Mucosa of gallbladder (tissue), 1 donor: ENCODE measurements around the gene EID1. TPM values are rescaled to one million over a fixed set of nuclear protein-coding genes. Genes with fewer than 3 reads are reported as not detected.
"Not testable (repeated sequence)": the region's sequence is repeated elsewhere in the genome, so short reads cannot be mapped to it uniquely, and the experiment has no call there.

ENCODE experiments used
- DNase-seq: peaks from one replicate; pipeline ENCODE4 v3.0.0-alpha.2; 2020; ENCODE audit warnings: low spot score
- total RNA-seq: library from RNA; stranded (reverse); gene quantifications from one replicate; pipeline ENCODE4 v1.2.1, GENCODE V29; 2021
- donor health status: DM: no; HTN: no; CAD: no.

The EID1 gene
- total RNA-seq, 1 donor from 2014 or later: 182 TPM

DNA sequence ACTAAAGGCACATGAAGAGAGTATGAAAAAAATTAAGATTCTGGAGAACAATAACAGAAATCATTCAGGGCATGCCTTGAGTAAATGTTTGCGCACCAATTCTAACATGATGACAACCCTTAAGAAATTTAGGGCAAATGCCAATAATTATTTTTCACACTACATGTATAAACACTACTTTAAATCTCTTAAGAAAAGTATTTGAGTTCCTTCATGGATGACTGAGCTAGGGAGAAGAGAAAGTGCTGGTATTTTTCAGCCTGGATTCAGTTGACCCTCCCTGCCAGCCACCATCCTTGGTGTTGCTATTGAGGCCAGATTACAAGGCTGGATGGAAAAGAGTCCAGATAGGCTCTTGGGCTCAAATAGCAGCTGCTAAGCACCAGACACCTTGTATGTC is 8.0 kb upstream of the EID1 start:
- no peak for DNase-seq

DNA sequence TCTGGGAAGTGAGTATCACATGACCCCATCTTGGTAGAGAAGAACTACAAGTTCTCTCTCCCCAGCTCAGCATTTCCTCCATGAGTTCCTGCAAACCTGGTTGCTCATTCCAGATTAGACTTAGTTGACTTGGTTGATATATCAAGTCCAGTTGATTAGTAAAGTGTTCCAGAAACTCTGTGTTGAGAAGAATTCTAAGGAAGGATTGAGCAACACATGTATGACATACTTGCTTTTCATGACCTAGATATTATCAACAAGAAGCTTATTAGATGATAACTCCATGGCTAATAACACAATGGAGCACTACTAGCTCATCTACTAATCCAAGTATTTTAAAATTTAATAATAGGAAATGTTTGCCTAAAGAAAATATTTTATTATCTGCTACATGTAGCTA is 6.4 kb upstream of the EID1 start:
- DNase-seq: no peak

- no peak for DNase-seq
Measured at GRCh38 chr15:48872632-48873031, 5.3 kb upstream of the EID1 start.

DNA sequence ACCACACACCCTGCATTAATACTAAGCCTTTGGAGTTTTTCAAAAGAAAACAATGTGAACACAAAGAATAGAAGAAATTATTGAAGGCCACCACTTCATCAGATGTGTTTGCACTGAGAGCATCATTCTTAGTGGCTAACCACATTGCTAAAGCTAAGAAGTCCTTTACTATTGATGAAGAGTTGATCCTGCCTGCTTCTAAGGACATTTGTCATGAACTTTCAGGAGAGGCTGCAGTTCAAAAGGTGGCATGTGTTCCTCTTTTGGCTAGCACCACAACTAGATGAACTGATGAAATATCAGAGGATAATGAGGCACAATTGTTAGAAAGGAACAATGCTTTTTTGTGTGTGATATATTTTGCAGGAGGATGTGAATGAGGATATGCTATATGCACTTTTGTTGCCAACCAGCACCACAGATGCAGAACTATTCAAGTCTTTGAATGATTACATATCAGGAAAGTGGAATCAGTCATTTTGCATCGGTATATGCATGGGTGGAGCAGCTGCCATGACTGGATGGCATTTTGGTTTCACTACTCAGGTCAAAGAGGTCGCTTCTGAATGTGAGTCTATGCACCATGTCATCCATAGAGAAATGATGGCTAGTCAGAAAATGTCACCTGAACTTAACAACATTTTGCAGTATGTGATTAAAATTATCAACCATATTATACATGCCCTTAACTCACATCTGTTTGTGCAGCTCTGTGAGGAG is 2.5 kb upstream of the EID1 start:
- DNase-seq: no peak

- DNase-seq: no peak
Measured at GRCh38 chr15:48876057-48876456, 1.9 kb upstream of the EID1 start.

- DNase-seq: no peak
Measured at GRCh38 chr15:48880070-48880634, 2.2 kb downstream of the EID1 start.

- DNase-seq: no peak
Measured at GRCh38 chr15:48883699-48884098, 5.8 kb downstream of the EID1 start.

- no peak for DNase-seq
Measured at GRCh38 chr15:48887144-48887543, 9.2 kb downstream of the EID1 start.

DNA sequence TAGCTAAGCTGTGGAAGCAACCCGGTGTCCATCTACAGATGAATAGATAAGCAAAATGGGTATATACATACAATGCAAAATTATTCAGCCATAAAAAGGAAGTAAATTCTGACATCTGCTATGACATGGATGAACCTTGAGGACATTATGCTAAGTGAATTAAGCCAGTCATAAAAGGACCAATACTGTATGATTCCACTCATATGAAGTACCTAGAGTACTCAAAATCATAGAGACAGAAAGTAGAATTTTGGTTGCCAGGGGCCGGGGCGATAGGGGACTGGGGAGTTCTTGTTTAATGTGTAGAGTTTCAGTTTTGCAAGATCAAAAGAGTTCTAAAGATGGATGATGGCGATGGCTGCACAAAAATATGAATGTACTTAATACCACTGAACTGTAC is 10.3 kb downstream of the EID1 start:
- DNase-seq: no peak

DNA sequence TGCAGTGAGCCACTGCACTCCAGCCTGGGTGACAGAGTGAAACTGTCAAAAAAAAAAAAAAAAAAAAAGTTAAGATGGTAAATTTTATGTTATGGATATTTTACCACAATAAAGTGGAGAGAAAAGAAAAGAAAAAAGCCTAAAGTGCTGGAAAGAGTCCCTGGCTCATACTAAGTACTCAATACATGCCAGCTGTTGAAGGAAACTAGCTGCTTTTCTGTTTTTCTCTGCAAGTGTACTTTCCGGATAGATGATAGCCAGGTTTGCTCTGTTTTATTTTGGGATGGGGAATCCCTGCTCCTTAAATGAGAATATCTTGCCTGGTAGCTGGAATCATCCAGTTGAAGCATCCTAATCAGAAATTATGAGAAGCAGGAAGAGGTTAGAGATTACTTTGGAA is 10.9 kb downstream of the EID1 start:
- no peak for DNase-seq

DNA sequence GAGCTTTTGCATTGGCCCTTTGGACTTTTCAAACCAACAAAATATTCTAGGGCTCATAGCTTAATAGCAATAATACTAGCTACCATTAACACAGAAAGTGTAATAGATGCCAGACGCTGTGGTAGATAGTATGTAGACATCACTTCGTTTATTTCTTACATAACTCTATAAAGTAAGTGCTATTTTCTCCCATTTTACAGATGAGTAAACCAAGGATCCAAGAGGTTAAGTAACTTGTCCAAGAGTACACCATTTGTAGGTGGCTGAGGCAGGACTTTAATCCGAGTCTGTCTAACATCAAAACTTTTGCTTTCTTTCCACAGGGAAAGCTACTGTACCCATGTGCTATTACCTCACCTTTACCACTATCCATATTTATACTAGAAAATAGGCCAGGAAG is 12.0 kb downstream of the EID1 start:
- no peak for DNase-seq

DNA sequence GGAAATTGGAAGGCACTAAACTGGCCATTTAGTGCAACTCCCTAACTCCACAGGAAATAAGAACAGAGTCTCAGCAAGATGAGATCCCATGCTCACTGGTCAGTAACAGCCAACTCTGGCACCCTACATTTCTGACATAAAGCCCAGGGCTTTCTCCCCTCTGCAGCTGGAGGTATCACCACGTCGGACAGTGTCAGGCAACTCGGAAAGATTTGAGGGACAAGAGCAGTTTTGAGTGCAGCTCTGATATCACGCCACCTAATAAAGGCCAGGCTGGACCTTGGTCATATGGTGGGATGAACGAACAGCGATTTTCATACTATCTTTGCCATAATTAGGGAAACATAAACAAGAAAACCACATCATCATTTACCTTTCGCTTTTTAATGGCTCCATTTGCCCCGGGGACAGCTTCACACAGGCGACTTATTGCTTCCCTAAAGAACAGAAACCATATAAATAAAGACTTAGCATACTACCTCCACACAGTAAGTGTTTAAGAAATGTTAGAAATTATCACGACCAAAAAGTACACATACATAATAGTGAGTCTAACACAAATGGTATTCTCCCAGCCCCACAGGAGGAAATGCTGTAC is 12.5 kb downstream of the EID1 start:
- DNase-seq: no peak

GRCh38 chr15:48891232-48891765 is 13.4 kb downstream of the EID1 start:
- DNase-seq: no peak

DNA sequence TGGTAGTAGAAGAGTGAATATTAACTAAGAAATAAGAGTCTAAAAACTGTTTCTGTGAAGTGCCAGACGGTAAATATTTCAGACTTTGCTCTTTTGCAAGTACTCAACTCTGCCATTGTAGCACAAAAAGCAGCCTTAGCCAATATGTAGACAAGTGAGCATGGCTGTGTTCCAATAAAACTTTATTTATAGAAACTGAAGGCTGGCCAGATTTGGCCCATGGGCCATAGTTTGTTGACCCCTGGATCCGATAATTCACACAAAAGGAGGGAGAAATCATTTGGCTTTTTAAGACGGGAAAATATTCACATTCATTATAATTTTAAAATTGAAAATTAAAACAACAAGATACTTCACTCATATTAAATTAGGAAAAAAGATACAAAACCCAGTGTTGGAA is 15.4 kb downstream of the EID1 start:
- no peak for DNase-seq

GRCh38 chr15:48896869-48897814 is 19.2 kb downstream of the EID1 start:
- no peak for DNase-seq

- DNase-seq: no peak
Measured at GRCh38 chr15:48898032-48898431, 20.1 kb downstream of the EID1 start.

- DNase-seq: no peak
Measured at GRCh38 chr15:48898446-48898845, 20.5 kb downstream of the EID1 start.

GRCh38 chr15:48899793-48900192 is 21.9 kb downstream of the EID1 start:
- DNase-seq: no peak

- no peak for DNase-seq
Measured at GRCh38 chr15:48904758-48905157, 26.8 kb downstream of the EID1 start.

DNA sequence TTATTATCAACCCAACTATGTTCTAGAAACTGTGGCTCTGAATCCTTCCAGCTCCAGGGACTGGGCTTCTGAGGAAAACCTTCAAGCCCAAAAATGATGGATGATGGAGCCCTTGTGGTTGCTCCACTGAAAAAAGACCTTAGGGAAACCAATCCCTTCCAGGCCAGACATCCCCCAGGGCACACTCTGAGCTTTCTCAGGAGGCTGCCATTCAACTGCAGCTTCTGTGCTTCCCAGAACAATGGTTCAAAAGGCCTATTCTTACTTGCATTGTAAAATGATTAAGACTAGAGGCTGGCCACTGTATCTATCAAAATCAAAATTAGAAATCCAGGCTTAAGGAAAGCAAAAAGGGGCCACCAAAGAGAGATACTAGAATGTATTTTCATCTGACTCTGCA is 27.3 kb downstream of the EID1 start:
- no peak for DNase-seq

DNA sequence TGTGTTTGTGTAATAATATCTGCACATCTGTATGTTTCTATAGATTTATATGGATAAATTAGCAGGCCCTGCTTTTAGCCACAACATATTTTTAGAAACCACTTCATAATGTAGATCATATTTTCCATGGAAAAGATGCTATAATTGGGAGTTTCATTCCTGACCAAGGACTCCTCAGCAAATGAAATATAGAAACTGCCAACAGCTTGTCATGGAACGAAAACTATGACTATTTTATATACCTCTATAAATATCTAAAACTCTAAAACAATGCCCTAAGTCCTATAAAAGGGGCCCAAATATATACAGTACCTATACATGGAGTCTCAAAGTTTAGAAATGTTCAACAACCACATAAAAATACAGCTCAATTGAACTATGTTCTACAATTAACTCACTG is 27.9 kb downstream of the EID1 start:
- DNase-seq: no peak

DNA sequence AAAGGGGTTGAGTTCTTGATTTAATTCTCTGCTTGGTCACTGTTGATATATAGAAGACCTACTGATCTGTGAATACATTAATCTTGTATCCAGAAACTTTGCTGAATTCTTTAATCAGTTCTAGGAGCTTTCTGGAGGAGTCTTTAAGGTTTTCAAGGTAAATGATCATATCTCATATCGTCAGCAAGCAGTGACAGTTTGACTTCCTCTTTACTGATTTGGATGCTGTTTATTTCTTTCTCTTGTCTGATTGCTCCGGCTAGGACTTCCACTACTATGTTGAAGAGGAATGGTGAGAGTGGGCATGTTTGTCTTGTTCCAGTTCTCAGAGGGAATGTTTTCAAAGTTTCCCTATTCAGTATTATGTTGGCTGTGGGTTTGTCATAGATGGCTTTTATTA is 31.4 kb downstream of the EID1 start:
- DNase-seq: not testable (repeated sequence)
